Peyer's patch (tissue), 4 donors: ENCODE measurements around the gene KIF25. TPM values are rescaled to one million over a fixed set of nuclear protein-coding genes. Genes with fewer than 3 reads are reported as not detected.

ENCODE experiments used
- DNase-seq, 3 donors: peaks; one replicate each; pipeline ENCODE4 v3.0.0-alpha.2; 2017 to 2019
- H3K27ac ChIP-seq, 4 donors: fragments of 200-600 bp; sonication (generic); one replicate each; pipeline ENCODE4 v1.5.1; 2016 to 2019
- H3K27me3 ChIP-seq, 2 donors: fragments of 200-600 bp; sonication (generic); one replicate each; pipeline ENCODE4 v1.5.1; 2019
- H3K36me3 ChIP-seq, 3 donors: fragments of 200-600 bp; sonication (generic); one replicate each; pipeline ENCODE4 v1.5.1; 2016 to 2019
- H3K4me1 ChIP-seq, 4 donors: fragments of 200-600 bp; sonication (generic); one replicate each; pipeline ENCODE4 v1.5.1; 2016 to 2019
- H3K4me3 ChIP-seq, 4 donors: fragments of 200-600 bp; sonication (generic); 1 replicate in 3 of 4; 2 replicates in 1 of 4; pipeline ENCODE4 v1.5.1; 2016 to 2019; ENCODE audit warnings: mild to moderate bottlenecking in 1 of 4
- H3K9me3 ChIP-seq, 4 donors: fragments of 200-600 bp; sonication (generic); one replicate each; pipeline ENCODE4 v1.5.1; 2016 to 2019; ENCODE audit warnings: mild to moderate bottlenecking in 1 of 4
- POLR2A ChIP-seq, 2 donors: fragments of 450-650 bp; IDR thresholded peaks; one replicate each; pipeline ENCODE4 v1.5.1; 2017; ENCODE audit warnings: antibody characterized with exemption in 2 of 2, mild to moderate bottlenecking in 2 of 2, moderate library complexity in 2 of 2
- total RNA-seq, 4 donors: library from RNA; depleted of rRNA; stranded (reverse); fragments of >200 nt; gene quantifications; one replicate each; pipeline ENCODE4 v1.1.0, GENCODE V29; 2016
- TF ChIP-seq, protein P1 (sequence below), 6 experiments: fragments of 450-650 bp in 4 of 6; fragments of 200-600 bp in 2 of 6; sonication (generic) in 1 of 6; IDR thresholded peaks; one replicate each; pipeline ENCODE4 v1.5.1; 2017 to 2019; ENCODE audit warnings: antibody characterized with exemption in 6 of 6, mild to moderate bottlenecking in 3 of 6, moderate library complexity in 1 of 6

The KIF25 gene
- total RNA-seq, 4 donors from 2014 or later, result not detected

DNA sequence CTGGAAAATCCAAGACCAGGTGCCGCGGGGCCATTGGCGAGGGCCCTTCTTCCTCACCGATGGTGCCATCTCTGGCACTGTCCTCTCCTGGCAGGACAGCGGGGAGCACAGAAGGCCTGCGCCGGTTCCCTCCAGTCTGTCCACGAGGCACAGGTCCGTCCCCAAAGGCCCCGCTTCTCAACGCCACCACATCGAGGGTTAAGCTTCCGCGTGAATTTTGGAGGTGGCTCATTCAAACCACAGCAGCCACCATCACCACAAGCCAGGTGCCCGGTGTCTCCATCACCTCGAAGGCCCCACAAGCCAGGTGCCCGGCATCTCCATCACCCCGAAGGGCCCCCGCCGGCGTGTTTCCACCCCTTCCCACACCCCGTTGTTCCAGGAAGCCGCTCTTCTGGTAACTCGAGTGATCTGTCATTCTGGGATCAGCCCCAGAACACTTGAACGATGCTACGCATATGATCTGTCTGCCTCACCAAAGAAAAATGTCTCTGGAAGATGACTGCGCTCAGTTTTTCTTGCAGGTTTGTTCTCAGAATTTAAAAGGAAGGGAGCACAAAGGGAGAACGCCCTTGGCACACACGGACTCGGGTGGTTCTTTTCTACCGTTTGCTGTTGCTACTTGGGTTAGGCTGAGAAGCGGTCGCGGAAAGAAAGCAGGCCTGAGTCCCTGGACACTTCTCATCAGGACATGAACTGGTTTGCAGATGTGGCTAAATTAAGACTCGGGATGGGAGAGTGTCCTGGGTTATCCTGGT lies 9.9 kb upstream of the KIF25 start:
- Histone ChIP-seq H3K4me3 (no peak overlapping the region), H3K4me1 (no peaks in the 10 kb centered on the region), H3K27ac (peak overlapping the region in 1 of 4 donors; percentile 12), H3K9me3 (no peaks in the 10 kb centered on the region), H3K36me3 (no peaks in the 10 kb centered on the region), H3K27me3 (no peaks in the 10 kb centered on the region)
- no peak for DNase-seq
- no peak for TF ChIP-seq POLR2A (IDR thresholded peaks at IDR 0.05)
- TF ChIP-seq, protein P1, sequence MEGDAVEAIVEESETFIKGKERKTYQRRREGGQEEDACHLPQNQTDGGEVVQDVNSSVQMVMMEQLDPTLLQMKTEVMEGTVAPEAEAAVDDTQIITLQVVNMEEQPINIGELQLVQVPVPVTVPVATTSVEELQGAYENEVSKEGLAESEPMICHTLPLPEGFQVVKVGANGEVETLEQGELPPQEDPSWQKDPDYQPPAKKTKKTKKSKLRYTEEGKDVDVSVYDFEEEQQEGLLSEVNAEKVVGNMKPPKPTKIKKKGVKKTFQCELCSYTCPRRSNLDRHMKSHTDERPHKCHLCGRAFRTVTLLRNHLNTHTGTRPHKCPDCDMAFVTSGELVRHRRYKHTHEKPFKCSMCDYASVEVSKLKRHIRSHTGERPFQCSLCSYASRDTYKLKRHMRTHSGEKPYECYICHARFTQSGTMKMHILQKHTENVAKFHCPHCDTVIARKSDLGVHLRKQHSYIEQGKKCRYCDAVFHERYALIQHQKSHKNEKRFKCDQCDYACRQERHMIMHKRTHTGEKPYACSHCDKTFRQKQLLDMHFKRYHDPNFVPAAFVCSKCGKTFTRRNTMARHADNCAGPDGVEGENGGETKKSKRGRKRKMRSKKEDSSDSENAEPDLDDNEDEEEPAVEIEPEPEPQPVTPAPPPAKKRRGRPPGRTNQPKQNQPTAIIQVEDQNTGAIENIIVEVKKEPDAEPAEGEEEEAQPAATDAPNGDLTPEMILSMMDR (IDR thresholded peaks at IDR 0.05), result no peak

DNA sequence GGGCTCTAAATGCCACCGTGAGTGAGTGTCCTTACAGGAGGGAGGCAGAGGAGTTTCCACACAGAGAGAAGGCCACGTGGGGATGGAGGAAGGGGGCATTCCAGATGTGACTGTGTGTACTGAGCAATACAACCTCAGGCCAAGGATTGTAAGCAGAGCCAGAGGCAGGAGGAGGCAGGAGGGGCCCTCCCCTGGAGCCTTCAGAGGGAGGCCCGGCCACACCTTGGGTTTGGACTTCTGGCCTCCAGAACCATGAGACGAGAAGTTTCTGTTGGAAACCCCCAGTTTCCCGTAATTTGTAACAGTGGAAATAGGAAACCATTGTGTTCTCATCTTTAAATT lies 9.3 kb upstream of the KIF25 start:
- TF ChIP-seq POLR2A (IDR thresholded peaks at IDR 0.05), result no peak
- TF ChIP-seq, protein P1 (IDR thresholded peaks at IDR 0.05), result no peak
- no peak for DNase-seq
- Histone ChIP-seq H3K36me3 (no peaks in the 10 kb centered on the region), H3K27ac (peak overlapping the region in 1 of 4 donors; percentile 12), H3K4me3 (no peak overlapping the region), H3K27me3 (no peaks in the 10 kb centered on the region), H3K4me1 (no peaks in the 10 kb centered on the region), H3K9me3 (no peaks in the 10 kb centered on the region)

DNA sequence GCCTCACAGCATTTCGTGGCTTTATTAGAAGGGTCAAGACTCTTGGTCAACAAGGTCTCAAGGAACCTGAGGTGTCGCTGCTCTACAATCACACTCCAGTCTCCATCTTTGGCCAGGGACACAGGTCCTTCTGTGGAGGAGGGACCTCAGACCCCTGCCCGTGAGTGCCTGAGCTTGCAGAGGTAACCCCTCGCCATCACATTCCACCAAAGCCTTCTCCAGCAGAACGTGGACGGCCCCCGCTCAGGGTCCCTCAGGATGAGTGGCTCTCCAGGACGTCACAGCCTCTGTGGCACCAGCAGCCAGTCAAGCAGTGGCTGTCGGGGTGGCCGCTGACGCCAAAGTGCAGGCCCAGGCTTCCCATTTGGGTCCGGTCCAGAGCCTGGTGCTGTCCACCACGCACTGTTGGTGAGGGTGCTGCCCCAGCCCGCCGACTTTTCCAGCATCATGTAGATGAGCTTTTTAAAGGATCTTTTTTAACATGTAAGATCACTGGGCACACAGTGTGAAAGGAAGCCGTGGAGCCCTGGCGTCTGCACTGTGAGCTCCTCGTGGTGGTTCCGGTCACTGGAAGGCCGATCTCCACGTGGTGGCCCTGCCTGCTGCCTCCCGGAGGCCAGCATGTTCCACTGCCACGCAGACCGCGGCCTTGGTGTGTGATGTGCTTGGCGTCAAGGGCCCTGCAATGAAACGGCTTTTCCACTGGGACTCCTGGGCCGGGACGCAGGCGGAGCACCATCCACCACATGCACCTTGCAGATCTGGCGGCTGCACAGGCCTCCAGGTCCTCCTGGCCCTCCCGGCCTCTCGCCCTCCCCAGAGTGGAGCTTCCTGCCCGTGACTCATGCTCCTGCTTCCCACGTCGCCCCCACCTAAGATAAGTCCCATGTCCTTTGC lies 8.3 kb upstream of the KIF25 start:
- no peaks in the 10 kb centered on the region for H3K36me3 ChIP-seq
- H3K9me3 ChIP-seq, result no peaks in the 10 kb centered on the region
- H3K27me3 ChIP-seq, result no peaks in the 10 kb centered on the region
- H3K4me1 ChIP-seq, result no peaks in the 10 kb centered on the region
- no peak overlapping the region for H3K27ac ChIP-seq
- no peak for DNase-seq
- H3K4me3 ChIP-seq, result no peak overlapping the region
- no peak for TF ChIP-seq POLR2A (IDR thresholded peaks at IDR 0.05)
- TF ChIP-seq, protein P1 (IDR thresholded peaks at IDR 0.05), result no peak

DNA sequence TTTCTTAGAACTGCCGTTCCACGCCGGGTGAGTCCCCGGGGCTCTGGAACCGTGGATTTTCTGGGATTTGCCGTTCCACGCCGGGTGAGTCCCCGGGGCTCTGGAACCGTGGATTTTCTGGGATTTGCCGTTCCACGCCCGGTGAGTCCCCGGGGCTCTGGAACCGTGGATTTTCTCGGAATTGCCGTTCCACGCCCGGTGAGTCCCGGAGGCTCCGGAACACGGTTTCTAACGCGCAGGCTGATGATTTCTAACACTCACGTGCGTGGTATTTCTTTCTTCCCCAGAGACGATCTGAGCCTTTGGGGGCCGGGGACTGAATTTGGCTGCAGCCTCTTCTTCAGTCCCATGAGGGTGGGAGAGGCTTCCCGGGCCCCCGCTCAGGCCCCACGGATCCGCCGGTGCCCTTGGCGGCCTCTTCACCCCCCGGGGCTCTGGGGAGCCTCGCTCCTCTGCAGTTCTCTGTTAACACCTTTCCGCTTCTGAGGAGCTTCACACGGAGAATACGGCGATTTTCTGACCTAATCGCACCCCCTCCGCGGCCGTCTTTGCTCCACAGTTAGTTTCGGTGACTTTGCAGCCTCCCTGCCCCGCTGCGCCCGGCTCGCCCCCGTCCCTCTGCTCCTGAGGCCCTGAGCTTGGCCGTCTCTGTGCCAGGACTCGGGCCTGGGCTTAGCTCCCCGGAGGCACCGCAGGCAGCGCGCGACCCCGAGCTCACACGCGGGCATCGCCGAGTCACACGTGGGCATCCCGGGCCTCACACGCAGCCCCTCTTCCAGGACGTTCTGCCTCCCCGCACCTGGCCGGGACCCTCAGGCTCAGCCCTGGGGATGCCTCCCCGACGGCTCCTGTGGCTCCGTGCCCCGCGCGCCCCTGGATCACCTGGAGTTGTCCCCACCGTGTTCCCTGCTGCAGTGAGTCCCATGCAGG lies 7.2 kb upstream of the KIF25 start:
- H3K27me3 ChIP-seq, result no peaks in the 10 kb centered on the region
- H3K36me3 ChIP-seq, result no peaks in the 10 kb centered on the region
- no peak overlapping the region for H3K4me3 ChIP-seq
- H3K9me3 ChIP-seq, result no peaks in the 10 kb centered on the region
- H3K4me1 ChIP-seq, result no peaks in the 10 kb centered on the region
- TF ChIP-seq, protein P1 (IDR thresholded peaks at IDR 0.05), result no peak
- no peak for TF ChIP-seq POLR2A (IDR thresholded peaks at IDR 0.05)
- DNase-seq, result no peak
- H3K27ac ChIP-seq, result no peak overlapping the region

DNA sequence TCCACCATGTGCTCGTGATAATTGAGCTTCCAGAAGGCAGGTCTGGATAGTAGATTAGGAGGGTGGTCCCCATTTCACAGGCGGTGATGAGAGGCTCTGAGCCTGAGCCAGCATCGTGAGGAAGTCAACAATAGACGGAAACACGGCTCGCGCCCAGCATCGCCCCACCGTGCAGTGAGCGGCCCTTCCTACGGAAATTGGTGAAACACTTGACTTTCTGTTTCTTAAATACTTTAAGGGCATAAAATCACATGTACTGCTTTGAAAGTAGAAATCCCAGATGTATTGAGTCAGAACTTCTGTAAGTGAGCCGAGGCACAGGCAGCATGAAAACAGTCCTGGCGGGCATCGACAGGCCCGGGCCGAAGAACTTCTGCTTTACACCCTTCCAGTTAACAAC lies 4.3 kb upstream of the KIF25 start:
- Histone ChIP-seq H3K4me1 (no peaks in the 10 kb centered on the region), H3K36me3 (no peaks in the 10 kb centered on the region), H3K9me3 (no peaks in the 10 kb centered on the region), H3K27ac (no peak overlapping the region), H3K27me3 (no peaks in the 10 kb centered on the region), H3K4me3 (no peak overlapping the region)
- DNase-seq, result no peak
- no peak for TF ChIP-seq POLR2A (IDR thresholded peaks at IDR 0.05)
- TF ChIP-seq, protein P1 (IDR thresholded peaks at IDR 0.05), result no peak
